ENCODE results near the gene GSTT4. TPM values are rescaled to one million over a fixed set of nuclear protein-coding genes. Genes with fewer than 3 reads are reported as not detected.
"Not testable (repeated sequence)": the region's sequence is repeated elsewhere in the genome, so short reads cannot be mapped to it uniquely, and the experiment has no call there.

GSTT4 gene
- total RNA-seq, 4 donors from 2014 or later, result not detected

- Histone ChIP-seq H3K36me3 (no peaks in the 10 kb centered on the region), H3K4me3 (no peak overlapping the region), H3K4me1 (no peaks in the 10 kb centered on the region), H3K9me3 (no peaks in the 10 kb centered on the region), H3K27ac (no peak overlapping the region), H3K27me3 (no peaks in the 10 kb centered on the region)
- no peak for TF ChIP-seq CTCF (IDR thresholded peaks at IDR 0.05)
- TF ChIP-seq POLR2A (IDR thresholded peaks at IDR 0.05), result no peak
- DNase-seq, result no peak
- intact Hi-C loops (cut with DNase I; ENCODE audit: low total_unique reads), result loop anchor here (5.0 kb wide), 1 partner anchor 44 kb away; no protein-coding TSS in a partner anchor
Measured at GRCh38 chr22:23970816-23971486, 34.3 kb downstream of the GSTT4 start.

GRCh38 chr22:23970201-23970641, 35.0 kb downstream of the GSTT4 start:
- Histone ChIP-seq H3K36me3 (no peaks in the 10 kb centered on the region), H3K4me3 (no peak overlapping the region), H3K4me1 (no peaks in the 10 kb centered on the region), H3K27me3 (no peaks in the 10 kb centered on the region), H3K27ac (no peak overlapping the region), H3K9me3 (no peaks in the 10 kb centered on the region)
- TF ChIP-seq CTCF (IDR thresholded peaks at IDR 0.05), result no peak
- no peak for TF ChIP-seq POLR2A (IDR thresholded peaks at IDR 0.05)
- DNase-seq, result no peak
- intact Hi-C loops (cut with DNase I; ENCODE audit: low total_unique reads), result loop anchor here (5.0 kb wide), 1 partner anchor 43 kb away; no protein-coding TSS in a partner anchor

- Histone ChIP-seq H3K4me1 (no peaks in the 10 kb centered on the region), H3K4me3 (no peak overlapping the region), H3K9me3 (no peaks in the 10 kb centered on the region), H3K27ac (no peak overlapping the region), H3K36me3 (no peaks in the 10 kb centered on the region), H3K27me3 (no peaks in the 10 kb centered on the region)
- intact Hi-C loops (cut with DNase I; ENCODE audit: low total_unique reads), result no loop called here
- TF ChIP-seq POLR2A (IDR thresholded peaks at IDR 0.05) (no peak), CTCF (IDR thresholded peaks at IDR 0.05) (no peak)
- DNase-seq, result no peak
Measured at GRCh38 chr22:23969071-23969470, 36.2 kb downstream of the GSTT4 start.

GRCh38 chr22:23966568-23966967, 38.7 kb downstream of the GSTT4 start, which contains the start of gene DDTL:
DDTL (plus strand) TSS chr22:23966888; CDS start chr22:23966915, 27 bp downstream.
- H3K36me3 ChIP-seq; H3K4me3 ChIP-seq; intact Hi-C loops (cut with DNase I; ENCODE audit: low total_unique reads); DNase-seq; H3K4me1 ChIP-seq; H3K27me3 ChIP-seq; H3K27ac ChIP-seq; H3K9me3 ChIP-seq: not testable (repeated sequence)

- H3K27ac ChIP-seq; intact Hi-C loops (cut with DNase I; ENCODE audit: low total_unique reads); H3K27me3 ChIP-seq; H3K9me3 ChIP-seq; H3K4me1 ChIP-seq; H3K4me3 ChIP-seq; H3K36me3 ChIP-seq; DNase-seq: not testable (repeated sequence)
Measured at GRCh38 chr22:23966094-23966493, 39.2 kb downstream of the GSTT4 start.

- H3K9me3 ChIP-seq; DNase-seq; H3K27me3 ChIP-seq; H3K4me1 ChIP-seq; H3K4me3 ChIP-seq; intact Hi-C loops (cut with DNase I; ENCODE audit: low total_unique reads); H3K27ac ChIP-seq; H3K36me3 ChIP-seq: not testable (repeated sequence)
Measured at GRCh38 chr22:23961084-23961771, 44.0 kb downstream of the GSTT4 start, which contains the start of gene GSTT2B. GSTT2B (minus strand) TSS chr22:23961195; CDS start chr22:23961131, 64 bp downstream.

Measured in uterus (tissue), 4 donors.